Small intestine (tissue), 7 donors: ENCODE measurements around the gene PPP1R9B. TPM values are rescaled to one million over a fixed set of nuclear protein-coding genes. Genes with fewer than 3 reads are reported as not detected.

Source experiments
- DNase-seq, 2 donors: peaks; one replicate each; pipeline versions ENCODE4 v3.0.0 to v3.0.0-alpha.2; 2013
- FAIRE-seq: peaks from 2 replicates; lab custom pipeline; 2012; peaks lifted over from hg19 to GRCh38; lab: Jason Lieb, UNC
- H3K27ac ChIP-seq, 3 donors: one replicate each; pipeline ENCODE4 v1.5.1; 2013; ENCODE audit warnings: low read length in 2 of 3, mild to moderate bottlenecking in 2 of 3, control low read depth in 1 of 3, inconsistent platforms in 1 of 3, low read depth in 1 of 3, moderate library complexity in 1 of 3
- H3K27me3 ChIP-seq, 3 donors: one replicate each; pipeline ENCODE4 v1.6.1; 2013; ENCODE audit warnings: low read length in 3 of 3, inconsistent platforms in 1 of 3; ENCODE audit not compliant: control insufficient read depth in 3 of 3, insufficient read depth in 3 of 3
- H3K36me3 ChIP-seq, 3 donors: one replicate each; pipeline ENCODE4 v1.6.1; 2013; ENCODE audit warnings: low read length in 3 of 3, inconsistent platforms in 1 of 3, low read depth in 1 of 3, mild to moderate bottlenecking in 1 of 3, moderate library complexity in 1 of 3; ENCODE audit not compliant: control insufficient read depth in 3 of 3, insufficient read depth in 2 of 3
- H3K4me1 ChIP-seq, 3 donors: one replicate each; pipeline ENCODE4 v1.6.1; 2013; ENCODE audit warnings: low read length in 2 of 3, inconsistent platforms in 1 of 3, low read depth in 1 of 3, mild to moderate bottlenecking in 1 of 3, moderate library complexity in 1 of 3; ENCODE audit not compliant: control insufficient read depth in 3 of 3, insufficient read depth in 2 of 3
- H3K4me3 ChIP-seq, 3 donors: one replicate each; pipeline ENCODE4 v1.5.1; 2013; ENCODE audit warnings: low read length in 3 of 3, control low read depth in 1 of 3, inconsistent platforms in 1 of 3, low read depth in 1 of 3, mild to moderate bottlenecking in 1 of 3, moderate library complexity in 1 of 3
- H3K9me3 ChIP-seq, 2 donors: one replicate each; pipeline ENCODE4 v1.6.1; 2013; ENCODE audit warnings: low read depth in 1 of 2, low read length in 1 of 2; ENCODE audit not compliant: control insufficient read depth in 2 of 2, insufficient read depth in 1 of 2
- WGBS, 3 donors: extraction: QIAGEN DNeasy Blood & Tissue Kit; methylation state at CpG; one replicate each; pipeline ENCODE4 v1.1.7; 2013; 5-methylcytosine and 5-hydroxymethylcytosine counted together
- polyA plus RNA-seq, 4 donors: library from polyadenylated mRNA; stranded (reverse) in 3 of 4; unstranded in 1 of 4; fragments of 200-250 nt in 3 of 4; fragments of 120-200 nt in 1 of 4; gene quantifications; one replicate each; pipeline versions ENCODE4 v1.2.1 to v1.2.3, GENCODE V29; 2013
- donor health status: healthy with polysubstance abuse.
- donor health status: control.
- donor health status: control.
- donor health status: Bipolar disorder and iron deficiency.
- donor health status: healthy.

Gene PPP1R9B
- polyA plus RNA-seq, 4 donors: 14.1 to 31.8 (median 21.6) TPM

DNA sequence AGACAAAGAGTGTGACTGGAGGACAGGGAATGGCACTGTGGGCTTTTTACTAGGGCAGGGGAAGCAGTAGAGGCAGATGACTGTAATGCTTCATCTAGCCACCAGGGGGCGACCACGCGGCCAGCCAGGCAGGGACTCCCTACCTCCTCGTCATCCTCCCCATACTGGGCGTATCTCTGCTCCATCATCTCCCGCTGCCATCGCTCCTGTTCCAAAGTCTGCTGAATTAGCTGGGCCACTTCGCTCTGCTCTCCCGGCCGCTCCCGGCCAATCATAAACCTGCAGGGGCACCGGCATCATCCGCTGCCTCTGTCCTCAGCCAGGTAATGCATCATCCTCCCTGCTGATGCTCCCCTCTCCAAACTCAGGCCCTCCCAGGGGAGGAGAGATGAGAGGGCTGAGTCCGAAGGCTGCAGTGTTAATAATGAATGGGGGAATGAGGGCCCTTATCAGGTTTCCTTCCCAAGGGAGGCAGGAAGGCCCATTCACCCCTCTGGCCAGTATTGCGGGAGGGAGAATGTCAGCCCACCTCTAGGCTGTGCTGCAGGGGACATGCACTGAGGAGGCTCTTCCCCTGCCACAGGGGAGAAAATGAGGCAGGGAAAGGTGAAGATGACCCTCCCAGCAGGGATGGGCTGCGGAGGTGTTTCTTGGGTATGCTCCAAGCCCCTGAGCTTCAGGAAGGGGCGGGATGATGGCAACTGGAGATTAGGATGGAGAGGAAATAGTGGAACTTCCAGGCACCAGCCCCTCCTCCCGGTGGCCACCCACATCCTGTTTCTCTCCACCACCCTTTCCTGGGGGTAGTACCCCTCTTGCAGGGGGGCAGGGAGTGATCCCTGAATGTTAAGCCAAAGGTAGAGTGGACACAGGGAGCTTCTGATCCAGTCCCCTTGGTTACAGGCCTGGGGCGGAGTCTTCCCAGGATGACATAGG lies 10.3 kb downstream of the PPP1R9B start:
- peaks cover 0 to 8% of the 10 kb centered on the region in 2 donors for H3K9me3 ChIP-seq
- WGBS, 3 donors: 38 to 46% (median 42%) methylated on average over 19 of the region's 19 CpGs
- H3K4me3 ChIP-seq: no peak overlapping the region
- peaks cover 14 to 100% (median 34%) of the 10 kb centered on the region in 3 donors for H3K36me3 ChIP-seq
- H3K27ac ChIP-seq: peak overlapping the region in 1 of 3 donors; percentile 0
- FAIRE-seq (no peak), DNase-seq (peak; percentile 78 to 84)
- peaks cover 0 to 12% (median 0%) of the 10 kb centered on the region in 3 donors for H3K4me1 ChIP-seq
- no peaks in the 10 kb centered on the region for H3K27me3 ChIP-seq

DNA sequence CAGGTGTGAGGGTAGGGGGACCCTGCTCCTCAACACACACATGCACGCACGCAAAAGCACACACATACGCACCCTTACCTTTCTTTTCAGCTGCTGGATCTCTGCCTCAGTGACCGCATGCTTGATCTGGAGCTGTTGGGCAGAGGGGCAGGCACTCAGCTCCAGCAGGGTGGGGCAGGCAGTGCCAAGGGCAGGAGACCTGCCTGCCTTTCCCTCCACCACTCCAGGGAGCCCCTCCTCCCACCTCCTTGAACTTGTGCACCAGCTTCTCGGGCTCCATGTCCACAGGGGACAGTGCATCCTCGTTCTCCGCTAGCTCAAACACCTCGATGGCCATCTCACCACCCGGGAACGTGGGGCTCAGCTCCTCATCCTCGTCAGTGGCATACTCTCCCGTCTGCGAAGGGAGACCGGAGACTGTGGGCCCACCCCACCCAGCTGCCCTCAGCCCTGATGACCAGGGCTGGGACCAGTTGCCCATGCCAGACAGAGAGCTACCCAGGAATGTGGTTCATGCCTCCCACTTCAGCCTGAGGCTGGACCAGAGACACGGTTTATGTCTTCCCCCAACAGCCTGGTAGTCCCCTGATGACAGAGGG lies 11.2 kb downstream of the PPP1R9B start:
- FAIRE-seq: no peak
- H3K4me1 ChIP-seq: peaks cover 0 to 4% (median 0%) of the 10 kb centered on the region in 3 donors
- H3K9me3 ChIP-seq: peaks cover 0 to 8% of the 10 kb centered on the region in 2 donors
- no peak overlapping the region for H3K4me3 ChIP-seq
- no peak overlapping the region for H3K27ac ChIP-seq
- no peaks in the 10 kb centered on the region for H3K27me3 ChIP-seq
- DNase-seq: no peak
- 90 to 92% (median 91%) methylated on average over 15 of the region's 15 CpGs for WGBS, 3 donors
- peaks cover 16 to 99% (median 34%) of the 10 kb centered on the region in 3 donors for H3K36me3 ChIP-seq

DNA sequence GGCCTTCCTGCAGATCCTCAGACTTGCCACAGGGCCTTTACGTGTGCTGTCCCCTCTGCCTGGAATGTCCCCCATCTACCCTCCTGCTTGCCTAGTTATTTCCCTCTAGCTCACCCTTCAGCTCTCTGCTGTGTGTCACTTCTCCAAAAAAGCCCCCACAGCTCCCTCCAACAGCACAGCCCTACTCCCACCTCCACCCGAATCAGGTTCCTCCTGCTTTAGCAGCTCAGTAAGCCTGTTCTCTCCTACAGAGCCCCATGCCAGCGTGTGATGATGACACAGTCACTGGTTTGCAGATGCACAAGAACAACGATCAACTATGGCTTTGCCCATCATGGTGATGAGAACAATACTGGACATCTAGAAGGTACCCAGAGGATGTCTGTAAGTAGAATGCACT lies 13.4 kb downstream of the PPP1R9B start:
- Histone ChIP-seq H3K9me3 (peaks cover 0 to 8% of the 10 kb centered on the region in 2 donors), H3K36me3 (peaks cover 14 to 80% (median 20%) of the 10 kb centered on the region in 3 donors), H3K27ac (no peak overlapping the region), H3K4me1 (peaks cover 0 to 4% (median 4%) of the 10 kb centered on the region in 3 donors), H3K27me3 (no peaks in the 10 kb centered on the region), H3K4me3 (no peak overlapping the region)
- DNase-seq (no peak), FAIRE-seq (no peak)
- 92 to 96% (median 93%) methylated on average over 4 of the region's 4 CpGs for WGBS, 3 donors

DNA sequence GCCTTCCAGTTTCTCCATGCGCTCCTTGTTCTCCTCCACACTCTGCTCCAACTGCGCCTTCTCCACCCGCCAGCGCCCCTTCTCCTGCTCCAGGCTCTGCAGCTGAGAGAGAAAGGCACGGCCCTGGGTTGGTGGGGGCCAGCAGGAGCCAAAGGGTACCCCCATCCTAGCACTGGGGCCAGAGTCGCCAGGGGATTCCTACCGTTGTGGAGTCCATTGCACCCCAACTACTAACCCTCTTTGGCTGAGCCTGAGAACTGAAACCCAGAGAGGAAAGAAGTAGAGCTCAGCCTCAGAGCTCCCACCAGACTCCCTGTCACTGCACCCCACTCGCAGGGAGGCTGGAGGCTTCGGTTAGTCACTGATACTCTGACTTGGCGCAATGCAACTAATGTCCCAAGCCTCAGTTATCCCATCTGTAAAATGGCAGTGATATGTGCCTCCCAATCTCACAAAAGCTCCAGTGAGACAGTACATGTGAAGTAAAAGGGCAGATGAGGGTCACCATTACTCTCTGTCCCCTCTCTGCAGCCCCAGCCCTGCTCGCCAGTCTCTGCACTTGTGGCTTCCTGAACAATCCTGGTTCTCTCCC lies 14.3 kb downstream of the PPP1R9B start:
- no peaks in the 10 kb centered on the region for H3K27me3 ChIP-seq
- peaks cover 0 to 8% of the 10 kb centered on the region in 2 donors for H3K9me3 ChIP-seq
- no peak overlapping the region for H3K4me3 ChIP-seq
- H3K36me3 ChIP-seq: peaks cover 14 to 71% (median 19%) of the 10 kb centered on the region in 3 donors
- no peak for FAIRE-seq
- DNase-seq: no peak
- 89 to 98% (median 98%) methylated on average over 10 to 11 of the region's 11 CpGs for WGBS, 3 donors
- no peak overlapping the region for H3K27ac ChIP-seq
- peaks cover 0 to 4% (median 4%) of the 10 kb centered on the region in 3 donors for H3K4me1 ChIP-seq

DNA sequence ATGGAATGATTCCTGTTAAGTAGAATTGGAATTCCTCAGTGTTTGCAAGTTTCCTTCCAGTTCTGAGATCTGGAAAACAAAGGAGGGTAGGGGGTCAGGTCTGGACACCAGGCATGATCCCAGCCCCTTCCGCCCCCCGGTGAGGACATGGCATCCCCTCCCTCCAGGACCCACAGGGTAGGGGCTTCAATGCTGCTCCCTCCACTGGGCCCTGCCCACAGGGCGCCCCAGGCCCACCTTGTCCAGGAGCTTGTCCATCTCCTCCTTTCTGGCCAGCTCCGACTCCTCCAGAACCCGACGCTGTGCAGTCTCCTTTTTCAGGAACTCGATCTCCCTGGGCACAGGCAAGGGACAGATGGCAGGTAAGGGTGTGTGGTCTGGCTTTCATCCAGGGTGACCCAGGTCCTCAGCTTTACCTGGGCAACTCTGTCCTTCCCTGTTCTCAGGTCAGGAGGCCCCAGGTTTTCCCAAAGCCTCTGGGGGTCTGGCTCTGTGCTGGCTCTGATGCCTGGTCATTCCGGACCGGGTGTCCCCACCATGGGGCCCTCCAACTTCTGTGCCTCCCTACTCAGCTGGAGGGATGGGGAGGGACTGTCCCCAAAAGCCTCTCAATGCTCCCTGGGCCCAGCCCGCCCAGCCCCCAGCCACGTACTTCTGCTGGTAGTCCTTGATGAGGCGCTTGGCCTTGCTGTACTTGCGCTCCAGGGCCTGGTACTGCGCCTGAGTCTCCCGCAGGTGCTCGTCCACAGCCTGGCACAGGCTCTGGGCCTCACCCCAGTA lies 15.0 kb downstream of the PPP1R9B start:
- WGBS, 3 donors: 89 to 94% (median 90%) methylated on average over 16 of the region's 16 CpGs
- H3K9me3 ChIP-seq: peaks cover 0 to 6% of the 10 kb centered on the region in 2 donors
- H3K4me3 ChIP-seq: no peak overlapping the region
- no peak overlapping the region for H3K27ac ChIP-seq
- no peak for DNase-seq
- peaks cover 0 to 8% (median 4%) of the 10 kb centered on the region in 3 donors for H3K4me1 ChIP-seq
- H3K27me3 ChIP-seq: peaks cover 0 to 6% (median 0%) of the 10 kb centered on the region in 3 donors
- H3K36me3 ChIP-seq: peaks cover 14 to 64% (median 15%) of the 10 kb centered on the region in 3 donors
- no peak for FAIRE-seq

DNA sequence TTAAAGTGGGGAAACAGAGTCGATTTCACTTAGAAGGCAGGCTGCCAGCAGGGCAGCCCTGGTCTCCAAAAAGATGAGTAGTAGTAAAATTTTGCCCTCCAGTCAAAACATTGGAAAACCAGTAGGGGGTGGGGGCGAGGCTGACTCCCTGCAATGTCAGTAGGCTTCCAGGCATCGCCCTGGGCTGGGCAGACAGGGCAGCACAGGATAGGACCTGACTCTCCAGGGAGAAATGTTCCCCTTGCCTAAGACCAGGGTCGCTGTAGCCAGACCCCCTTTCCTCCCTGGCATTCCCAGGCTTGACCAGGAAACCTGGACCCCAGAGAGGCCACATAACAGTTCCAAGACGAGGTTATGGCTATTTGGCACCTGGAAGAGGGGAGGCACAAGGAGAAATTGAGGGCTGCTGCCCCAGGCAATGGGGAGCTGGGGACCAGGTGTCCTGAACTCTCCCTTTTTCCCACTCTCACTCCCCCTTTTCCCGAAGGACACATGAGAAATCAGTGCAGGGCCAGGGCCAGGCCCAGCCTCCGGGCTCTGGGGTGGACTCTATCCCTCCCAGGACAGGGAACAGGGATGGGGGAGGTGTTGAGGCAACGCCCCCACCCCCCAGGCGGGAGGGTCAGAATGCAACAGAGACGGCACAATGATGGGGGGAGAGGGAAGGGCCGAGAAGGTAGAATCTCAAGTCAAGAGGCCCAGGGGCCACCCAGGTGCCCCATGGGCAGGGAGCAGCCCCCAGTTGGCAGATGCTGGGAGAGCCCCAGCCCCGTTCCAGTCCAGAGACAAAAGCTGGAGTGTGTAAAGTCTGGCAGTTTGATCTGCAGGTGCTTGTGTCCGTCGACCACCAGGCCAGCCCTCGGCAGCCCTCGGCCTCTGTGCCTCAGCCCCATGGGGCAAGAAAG lies 16.0 kb downstream of the PPP1R9B start:
- no peaks in the 10 kb centered on the region for H3K9me3 ChIP-seq
- FAIRE-seq (no peak), DNase-seq (no peak)
- peaks cover 0 to 10% (median 0%) of the 10 kb centered on the region in 3 donors for H3K27me3 ChIP-seq
- peaks cover 0 to 8% (median 4%) of the 10 kb centered on the region in 3 donors for H3K4me1 ChIP-seq
- H3K4me3 ChIP-seq: no peak overlapping the region
- no peak overlapping the region for H3K27ac ChIP-seq
- H3K36me3 ChIP-seq: peaks cover 14 to 54% (median 14%) of the 10 kb centered on the region in 3 donors
- WGBS, 3 donors: 77 to 83% (median 81%) methylated on average over 16 of the region's 16 CpGs

DNA sequence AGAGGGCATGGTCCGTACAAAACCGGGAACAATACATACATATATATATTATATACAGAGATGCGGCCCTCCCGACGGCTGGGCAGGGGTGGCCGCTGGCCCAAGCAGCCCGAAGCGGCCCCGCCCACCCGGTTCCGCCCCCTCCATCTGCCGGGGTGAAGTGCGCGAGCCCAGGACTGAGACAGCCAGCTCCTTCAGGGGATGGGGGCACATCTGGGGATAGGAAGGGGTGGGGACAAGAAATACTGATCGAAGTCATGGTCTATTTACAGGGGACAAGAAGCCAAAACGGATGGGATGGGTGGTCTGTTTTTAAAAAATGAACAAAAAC lies 16.7 kb downstream of the PPP1R9B start:
- peaks cover under 1 to 15% (median 8%) of the 10 kb centered on the region in 3 donors for H3K4me1 ChIP-seq
- H3K36me3 ChIP-seq: peaks cover 8 to 47% (median 14%) of the 10 kb centered on the region in 3 donors
- WGBS, 3 donors: 29 to 36% (median 35%) methylated on average over 16 of the region's 16 CpGs
- no peaks in the 10 kb centered on the region for H3K9me3 ChIP-seq
- peak overlapping the region in 1 of 3 donors; percentile 47 for H3K27ac ChIP-seq
- DNase-seq: no peak
- FAIRE-seq: no peak
- H3K4me3 ChIP-seq: no peak overlapping the region
- H3K27me3 ChIP-seq: peaks cover 0 to 10% (median 0%) of the 10 kb centered on the region in 3 donors
